Measurements from ENCODE around the gene PPP1R9B. TPM values are rescaled to one million over a fixed set of nuclear protein-coding genes. Genes with fewer than 3 reads are reported as not detected.

PPP1R9B gene
- total and polyA plus RNA-seq, 3 donors from 2014 or later, result 49.1 to 82.4 (median 81.1) TPM

DNA sequence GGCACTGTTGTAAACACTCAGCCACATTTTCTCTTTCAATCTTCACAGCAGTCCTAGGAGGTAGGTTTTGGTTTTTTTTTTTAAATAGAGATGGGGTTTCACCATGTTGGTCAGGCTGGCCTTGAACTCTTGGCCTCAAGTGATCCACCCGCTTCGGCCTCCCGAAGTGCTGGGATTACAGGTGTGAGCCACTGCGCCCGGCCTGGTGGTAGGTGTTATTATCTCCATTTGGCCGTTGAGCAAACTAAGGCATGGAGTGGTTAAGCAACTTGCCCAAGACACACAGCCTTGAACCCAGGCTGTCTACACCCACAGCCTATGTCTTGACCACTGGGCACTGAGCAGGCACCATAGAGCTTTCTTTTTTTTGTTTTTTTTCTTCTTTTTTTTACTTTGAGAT, 24.0 kb upstream of the PPP1R9B start:
- Histone ChIP-seq H3K36me3 (ENCODE audit: low read depth, missing control alignments) (no peaks in the 10 kb centered on the region), H3K9me3 (no peaks in the 10 kb centered on the region), H3K27me3 (no peaks in the 10 kb centered on the region), H3K27ac (peak overlapping the region in 1 of 2 donors; percentile 73), H3K4me1 (peaks cover 39% of the 10 kb centered on the region), H3K4me3 (no peak overlapping the region)
- intact Hi-C loops (cut with DNase I; ENCODE audit: low total_unique reads), result no loop called here
- no peak for DNase-seq
- no peak for TF ChIP-seq POLR2A (IDR thresholded peaks at IDR 0.05)
- 74 to 80% methylated on average over 6 of the region's 6 CpGs for WGBS, 2 donors

DNA sequence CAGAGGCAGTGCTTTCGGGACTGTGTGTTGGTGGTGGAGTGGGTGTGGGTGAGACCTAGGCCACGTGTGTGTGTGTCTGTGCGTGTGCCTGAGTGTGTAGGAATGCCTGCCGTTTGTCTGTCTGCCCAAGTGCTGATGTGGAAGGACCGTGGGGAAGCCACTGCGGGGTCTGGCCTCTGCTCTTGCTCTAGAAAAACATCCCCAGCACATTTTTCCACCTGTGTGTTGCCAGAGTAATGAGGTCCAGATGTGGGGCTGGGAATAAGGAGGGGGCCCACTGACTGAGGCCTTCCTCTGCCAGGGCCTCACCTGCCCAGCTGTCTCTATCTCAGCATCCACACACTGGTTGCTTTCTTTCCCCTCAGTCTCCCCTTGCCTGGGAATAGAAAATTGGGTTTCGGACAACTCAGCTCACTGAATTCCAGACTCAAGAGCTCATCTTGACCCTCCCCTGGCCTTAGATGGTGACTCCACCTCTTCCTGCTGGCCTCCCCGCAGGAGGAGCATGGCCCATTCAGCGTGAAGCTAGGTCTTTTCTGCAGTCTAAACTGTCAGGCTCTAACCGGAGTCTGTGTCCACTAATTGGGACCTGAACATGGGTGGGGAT, 23.0 kb upstream of the PPP1R9B start:
- TF ChIP-seq CTCF (IDR thresholded peaks at IDR 0.05), result no peak
- TF ChIP-seq POLR2A (IDR thresholded peaks at IDR 0.05), result no peak
- Histone ChIP-seq H3K36me3 (ENCODE audit: low read depth, missing control alignments) (no peaks in the 10 kb centered on the region), H3K27ac (peak overlapping the region in 1 of 2 donors; percentile 73), H3K4me3 (no peak overlapping the region), H3K27me3 (no peaks in the 10 kb centered on the region), H3K9me3 (no peaks in the 10 kb centered on the region), H3K4me1 (peaks cover 39% of the 10 kb centered on the region)
- intact Hi-C loops (cut with DNase I; ENCODE audit: low total_unique reads), result no loop called here
- 38 to 45% methylated on average over 3 to 10 of the region's 10 CpGs for WGBS, 2 donors
- peak; percentile 55 for DNase-seq

DNA sequence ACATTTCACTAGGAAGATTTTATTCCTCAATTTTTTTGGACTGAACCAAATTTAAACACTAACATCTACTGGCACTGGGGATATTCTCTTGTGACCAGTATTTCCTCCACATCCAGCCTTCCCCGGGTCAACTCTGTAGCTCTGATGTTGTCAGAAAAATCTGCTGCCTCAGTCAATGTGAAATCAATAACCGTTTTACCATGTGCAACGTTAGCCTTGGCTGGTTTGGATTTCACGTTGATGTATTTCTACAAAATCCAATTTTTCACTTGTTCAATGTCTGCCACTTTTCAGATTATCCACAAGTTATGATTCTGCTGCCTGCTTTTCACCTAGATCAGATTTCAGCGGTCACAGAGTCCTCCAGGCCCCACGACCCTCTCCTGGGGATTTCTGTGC, 22.5 kb upstream of the PPP1R9B start:
- WGBS, 2 donors, result 66 to 73% methylated on average over 6 of the region's 6 CpGs
- intact Hi-C loops (cut with DNase I; ENCODE audit: low total_unique reads), result no loop called here
- peaks cover 34% of the 10 kb centered on the region for H3K4me1 ChIP-seq
- peak overlapping the region in 1 of 2 donors; percentile 73 for H3K27ac ChIP-seq
- no peak overlapping the region for H3K4me3 ChIP-seq
- no peak for TF ChIP-seq CTCF (IDR thresholded peaks at IDR 0.05)
- no peak for TF ChIP-seq POLR2A (IDR thresholded peaks at IDR 0.05)
- DNase-seq, result no peak
- H3K9me3 ChIP-seq, result no peaks in the 10 kb centered on the region
- H3K27me3 ChIP-seq, result no peaks in the 10 kb centered on the region
- no peaks in the 10 kb centered on the region for H3K36me3 ChIP-seq (ENCODE audit: low read depth, missing control alignments)

- H3K27ac ChIP-seq, result no peak overlapping the region
- no peak for DNase-seq
- WGBS, 2 donors, result 89 to 95% methylated on average over 9 to 11 of the region's 11 CpGs
- no peak overlapping the region for H3K4me3 ChIP-seq
- TF ChIP-seq POLR2A (IDR thresholded peaks at IDR 0.05), result no peak
- intact Hi-C loops (cut with DNase I; ENCODE audit: low total_unique reads), result no loop called here
- H3K4me1 ChIP-seq, result peaks cover 27% of the 10 kb centered on the region
- no peaks in the 10 kb centered on the region for H3K9me3 ChIP-seq
- no peaks in the 10 kb centered on the region for H3K27me3 ChIP-seq
- H3K36me3 ChIP-seq (ENCODE audit: low read depth, missing control alignments), result no peaks in the 10 kb centered on the region
Measured at GRCh38 chr17:50172130-50172529, 21.7 kb upstream of the PPP1R9B start.

DNA sequence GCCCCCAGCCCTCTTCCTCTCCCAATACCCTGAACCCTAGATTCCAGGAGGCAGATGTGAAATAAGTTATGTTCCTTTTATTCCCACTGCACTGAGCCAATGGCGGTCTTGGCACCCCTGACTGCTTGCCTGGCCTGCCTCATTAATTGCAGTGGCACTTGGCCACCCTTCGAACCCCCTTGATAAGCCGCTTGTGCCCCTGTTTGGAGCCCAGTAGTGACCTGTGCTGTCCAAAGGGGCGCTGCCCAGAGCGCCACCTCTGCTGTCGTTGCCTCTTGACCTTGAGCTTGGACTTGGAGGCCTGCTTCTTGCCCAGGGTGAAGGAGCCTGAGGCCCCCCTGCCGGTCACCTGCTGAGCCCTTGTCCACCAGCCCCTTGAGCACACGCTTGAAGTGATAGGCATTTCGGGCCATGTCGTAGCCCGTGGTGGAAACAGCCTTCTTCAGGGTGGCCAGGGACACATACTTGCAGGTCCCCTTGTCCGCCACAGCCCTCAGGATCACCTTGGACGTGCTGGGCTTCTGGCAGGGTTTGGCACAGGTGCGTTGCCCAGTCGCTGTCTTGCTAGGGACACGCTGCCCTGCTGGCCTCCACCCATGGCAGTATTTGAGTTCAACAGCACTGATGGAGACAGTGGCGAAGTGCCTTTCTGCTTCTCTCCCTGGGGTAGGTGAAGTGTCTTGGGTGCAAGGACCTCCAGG, 21.0 kb upstream of the PPP1R9B start:
- TF ChIP-seq POLR2A (IDR thresholded peaks at IDR 0.05), result no peak
- TF ChIP-seq CTCF (IDR thresholded peaks at IDR 0.05), result no peak
- no peak overlapping the region for H3K27ac ChIP-seq
- H3K4me1 ChIP-seq, result peaks cover 21% of the 10 kb centered on the region
- intact Hi-C loops (cut with DNase I; ENCODE audit: low total_unique reads), result no loop called here
- 87 to 89% methylated on average over 10 to 17 of the region's 17 CpGs for WGBS, 2 donors
- no peak for DNase-seq
- H3K36me3 ChIP-seq (ENCODE audit: low read depth, missing control alignments), result no peaks in the 10 kb centered on the region
- no peak overlapping the region for H3K4me3 ChIP-seq
- H3K27me3 ChIP-seq, result no peaks in the 10 kb centered on the region
- H3K9me3 ChIP-seq, result no peaks in the 10 kb centered on the region
